ENCODE data around the gene SH2D3A.

GRCh38 chr19:6739883-6740588 is 27.2 kb downstream of the SH2D3A start:
- TF ChIP-seq CTCF (optimal IDR thresholded peaks at IDR 0.05 in 1 of 3, IDR thresholded peaks at IDR 0.05 in 1 of 3, conservative IDR thresholded peaks at IDR 0.05 in 1 of 3; ENCODE audit: extremely low read depth in 1 of 3, insufficient read depth in 2 of 3, low read length in 3 of 3) (no peak), EZH2 (IDR thresholded peaks at IDR 0.05; ENCODE audit: low read length) (no peak)
